Measurements from ENCODE around the gene ACAN. TPM values are rescaled to one million over a fixed set of nuclear protein-coding genes. Genes with fewer than 3 reads are reported as not detected.

ACAN gene
- total RNA-seq, 2 donors from 2014 or later: 0.17 to 0.35 TPM

DNA sequence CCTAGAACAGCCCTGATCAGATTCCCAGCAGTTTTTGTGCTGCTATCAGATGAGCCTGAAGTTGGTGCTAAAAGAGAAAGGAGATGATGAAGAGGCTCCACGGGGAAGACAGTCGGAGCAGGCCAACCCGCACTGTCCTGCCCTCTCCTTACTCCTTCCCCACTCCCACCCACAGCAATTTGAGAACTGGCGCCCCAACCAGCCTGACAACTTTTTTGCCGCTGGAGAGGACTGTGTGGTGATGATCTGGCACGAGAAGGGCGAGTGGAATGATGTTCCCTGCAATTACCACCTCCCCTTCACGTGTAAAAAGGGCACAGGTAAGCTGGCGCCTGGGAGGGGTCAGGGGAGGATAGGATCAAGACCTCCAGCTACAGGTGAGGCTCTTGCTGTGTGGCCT, 69.5 kb downstream of the ACAN start:
- H3K4me1 ChIP-seq: no peaks in the 10 kb centered on the region
- H3K27me3 ChIP-seq: no peaks in the 10 kb centered on the region
- TF ChIP-seq, protein P1, sequence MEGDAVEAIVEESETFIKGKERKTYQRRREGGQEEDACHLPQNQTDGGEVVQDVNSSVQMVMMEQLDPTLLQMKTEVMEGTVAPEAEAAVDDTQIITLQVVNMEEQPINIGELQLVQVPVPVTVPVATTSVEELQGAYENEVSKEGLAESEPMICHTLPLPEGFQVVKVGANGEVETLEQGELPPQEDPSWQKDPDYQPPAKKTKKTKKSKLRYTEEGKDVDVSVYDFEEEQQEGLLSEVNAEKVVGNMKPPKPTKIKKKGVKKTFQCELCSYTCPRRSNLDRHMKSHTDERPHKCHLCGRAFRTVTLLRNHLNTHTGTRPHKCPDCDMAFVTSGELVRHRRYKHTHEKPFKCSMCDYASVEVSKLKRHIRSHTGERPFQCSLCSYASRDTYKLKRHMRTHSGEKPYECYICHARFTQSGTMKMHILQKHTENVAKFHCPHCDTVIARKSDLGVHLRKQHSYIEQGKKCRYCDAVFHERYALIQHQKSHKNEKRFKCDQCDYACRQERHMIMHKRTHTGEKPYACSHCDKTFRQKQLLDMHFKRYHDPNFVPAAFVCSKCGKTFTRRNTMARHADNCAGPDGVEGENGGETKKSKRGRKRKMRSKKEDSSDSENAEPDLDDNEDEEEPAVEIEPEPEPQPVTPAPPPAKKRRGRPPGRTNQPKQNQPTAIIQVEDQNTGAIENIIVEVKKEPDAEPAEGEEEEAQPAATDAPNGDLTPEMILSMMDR (IDR thresholded peaks at IDR 0.05): no peak
- intact Hi-C loops (cut with DNase I): no loop called here
- no peak overlapping the region for H3K9ac ChIP-seq (ENCODE audit: low read depth in 2 of 2, low read length in 2 of 2)
- no peaks in the 10 kb centered on the region for H3K9me3 ChIP-seq
- no peaks in the 10 kb centered on the region for H3K36me3 ChIP-seq
- H3K4me3 ChIP-seq: no peak overlapping the region
- no peak for DNase-seq
- H3K27ac ChIP-seq: no peak overlapping the region

DNA sequence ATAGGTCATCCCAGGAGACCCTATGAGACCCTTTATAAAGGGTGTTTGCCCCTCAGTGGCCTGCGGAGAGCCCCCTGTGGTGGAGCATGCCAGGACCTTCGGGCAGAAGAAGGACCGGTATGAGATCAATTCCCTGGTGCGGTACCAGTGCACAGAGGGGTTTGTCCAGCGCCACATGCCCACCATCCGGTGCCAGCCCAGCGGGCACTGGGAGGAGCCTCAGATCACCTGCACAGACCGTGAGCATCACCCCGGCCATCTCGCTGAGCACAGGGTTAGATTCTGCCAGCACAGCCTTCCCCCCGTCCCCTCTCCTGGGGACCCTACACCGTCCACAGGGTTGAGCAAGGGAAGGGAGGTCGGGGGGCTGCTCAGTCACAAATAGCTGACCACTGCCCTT, 70.5 kb downstream of the ACAN start:
- no peaks in the 10 kb centered on the region for H3K27me3 ChIP-seq
- intact Hi-C loops (cut with DNase I): no loop called here
- no peak overlapping the region for H3K4me3 ChIP-seq
- no peaks in the 10 kb centered on the region for H3K4me1 ChIP-seq
- no peaks in the 10 kb centered on the region for H3K36me3 ChIP-seq
- TF ChIP-seq, protein P1 (IDR thresholded peaks at IDR 0.05): no peak
- no peak overlapping the region for H3K27ac ChIP-seq
- no peak overlapping the region for H3K9ac ChIP-seq (ENCODE audit: low read depth in 2 of 2, low read length in 2 of 2)
- DNase-seq: no peak
- H3K9me3 ChIP-seq: no peaks in the 10 kb centered on the region

DNA sequence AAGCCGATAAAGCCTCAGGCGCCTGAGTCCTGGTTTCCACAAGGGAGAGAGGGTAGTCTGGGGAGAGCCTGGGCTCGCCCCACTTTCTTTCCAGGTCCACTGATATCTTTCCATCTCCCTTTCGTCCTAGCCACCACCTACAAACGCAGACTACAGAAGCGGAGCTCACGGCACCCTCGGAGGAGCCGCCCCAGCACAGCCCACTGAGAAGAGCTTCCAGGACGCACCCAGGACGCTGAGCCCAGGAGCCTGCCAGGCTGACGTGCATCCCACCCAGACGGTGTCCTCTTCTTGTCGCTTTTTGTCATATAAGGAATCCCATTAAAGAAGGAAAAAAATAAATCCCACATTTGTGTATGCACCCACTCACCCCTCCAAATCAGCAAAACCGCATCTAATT, 71.0 kb downstream of the ACAN start:
- no peaks in the 10 kb centered on the region for H3K27me3 ChIP-seq
- DNase-seq: no peak

DNA sequence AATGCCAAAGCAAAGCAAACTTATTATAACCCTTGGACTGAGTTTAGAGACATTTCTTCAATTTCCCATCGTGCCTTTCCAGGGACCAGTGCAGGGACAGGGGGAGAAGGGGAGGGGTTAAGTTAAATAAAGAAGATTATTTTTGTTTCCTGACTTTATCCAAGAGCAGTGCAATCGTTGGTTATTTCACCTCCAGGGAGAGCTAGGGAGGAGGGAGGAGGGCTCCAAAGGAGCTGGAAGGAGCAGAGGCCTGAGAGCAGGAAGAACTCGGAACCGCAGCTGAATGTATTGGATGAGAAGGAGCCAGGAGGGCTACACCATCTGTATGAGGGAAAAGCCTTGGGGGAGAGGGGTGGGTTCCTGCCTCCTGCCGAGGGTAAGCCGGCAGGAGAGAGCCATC, 71.4 kb downstream of the ACAN start:
- Histone ChIP-seq H3K27ac (no peak overlapping the region), H3K27me3 (no peaks in the 10 kb centered on the region), H3K4me1 (no peaks in the 10 kb centered on the region), H3K36me3 (no peaks in the 10 kb centered on the region), H3K9ac (ENCODE audit: low read depth in 2 of 2, low read length in 2 of 2) (no peak overlapping the region), H3K9me3 (no peaks in the 10 kb centered on the region), H3K4me3 (no peak overlapping the region)
- TF ChIP-seq, protein P1 (IDR thresholded peaks at IDR 0.05): no peak
- no peak for DNase-seq
- intact Hi-C loops (cut with DNase I): no loop called here

More for the DNA sequence above, 71.0 kb downstream of the ACAN start:
- H3K36me3 ChIP-seq: no peaks in the 10 kb centered on the region
- H3K27ac ChIP-seq: no peak overlapping the region
- TF ChIP-seq, protein P1 (IDR thresholded peaks at IDR 0.05): no peak
- H3K9me3 ChIP-seq: no peaks in the 10 kb centered on the region
- H3K9ac ChIP-seq (ENCODE audit: low read depth in 2 of 2, low read length in 2 of 2): no peak overlapping the region
- H3K4me1 ChIP-seq: no peaks in the 10 kb centered on the region
- H3K4me3 ChIP-seq: no peak overlapping the region
- intact Hi-C loops (cut with DNase I): no loop called here

DNA sequence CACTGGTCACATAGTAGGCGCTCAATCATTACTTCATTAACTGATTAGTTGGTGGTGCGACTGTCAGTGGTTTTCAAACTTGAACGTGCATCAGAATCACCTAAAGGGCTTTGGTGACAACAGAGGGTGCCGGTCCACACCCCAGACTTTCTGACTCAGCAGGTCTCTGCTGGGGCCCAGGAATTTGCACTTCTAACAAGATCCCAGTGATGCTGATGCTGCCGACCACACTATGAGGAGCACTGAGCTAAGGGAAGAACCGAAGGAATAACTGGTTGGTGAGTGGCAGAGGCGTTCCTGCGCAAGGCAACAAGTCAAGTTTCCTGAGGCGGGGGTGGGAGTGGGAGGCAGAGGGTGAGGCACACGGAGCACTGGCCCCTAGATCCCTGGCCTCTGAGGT, 73.3 kb downstream of the ACAN start:
- Histone ChIP-seq H3K27me3 (no peaks in the 10 kb centered on the region), H3K9ac (ENCODE audit: low read depth in 2 of 2, low read length in 2 of 2) (no peak overlapping the region), H3K4me1 (no peaks in the 10 kb centered on the region), H3K4me3 (no peak overlapping the region), H3K36me3 (no peaks in the 10 kb centered on the region), H3K27ac (no peak overlapping the region), H3K9me3 (no peaks in the 10 kb centered on the region)
- no peak for DNase-seq
- intact Hi-C loops (cut with DNase I): no loop called here
- TF ChIP-seq, protein P1 (IDR thresholded peaks at IDR 0.05): no peak

DNA sequence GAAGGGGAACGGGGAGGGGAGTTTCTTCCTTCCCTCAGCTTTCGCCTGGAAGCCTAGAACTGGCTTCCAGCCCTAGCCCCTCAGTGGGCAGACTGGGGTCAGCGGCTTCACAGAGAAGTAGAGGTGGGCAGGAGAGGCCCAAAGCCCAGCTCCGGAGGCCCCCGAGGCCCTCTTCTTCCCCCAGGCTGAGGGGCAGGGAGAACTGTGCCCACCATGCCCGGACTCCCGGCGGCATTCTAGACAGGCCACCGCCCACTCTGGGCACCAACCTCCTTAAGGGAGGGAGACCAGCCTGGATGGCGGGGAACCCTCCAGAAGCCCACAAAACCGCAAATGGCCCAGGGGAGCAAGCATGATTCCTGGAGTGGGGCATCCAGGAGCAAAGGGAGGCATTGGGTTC, 74.2 kb downstream of the ACAN start:
- Histone ChIP-seq H3K27ac (no peak overlapping the region), H3K9ac (ENCODE audit: low read depth in 2 of 2, low read length in 2 of 2) (no peak overlapping the region), H3K36me3 (no peaks in the 10 kb centered on the region), H3K9me3 (no peaks in the 10 kb centered on the region), H3K27me3 (no peaks in the 10 kb centered on the region), H3K4me1 (no peaks in the 10 kb centered on the region), H3K4me3 (no peak overlapping the region)
- TF ChIP-seq, protein P1 (IDR thresholded peaks at IDR 0.05): no peak
- intact Hi-C loops (cut with DNase I): no loop called here
- no peak for DNase-seq
